Middle frontal gyrus (tissue), 1 donor: ENCODE measurements around the gene NFAM1.

Experiments
- DNase-seq: peaks from one replicate; pipeline ENCODE4 v3.0.0-alpha.2; 2015; ENCODE audit warnings: low spot score; ENCODE audit errors: extremely low spot score

Gene NFAM1, protein sequence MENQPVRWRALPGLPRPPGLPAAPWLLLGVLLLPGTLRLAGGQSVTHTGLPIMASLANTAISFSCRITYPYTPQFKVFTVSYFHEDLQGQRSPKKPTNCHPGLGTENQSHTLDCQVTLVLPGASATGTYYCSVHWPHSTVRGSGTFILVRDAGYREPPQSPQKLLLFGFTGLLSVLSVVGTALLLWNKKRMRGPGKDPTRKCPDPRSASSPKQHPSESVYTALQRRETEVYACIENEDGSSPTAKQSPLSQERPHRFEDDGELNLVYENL

DNA sequence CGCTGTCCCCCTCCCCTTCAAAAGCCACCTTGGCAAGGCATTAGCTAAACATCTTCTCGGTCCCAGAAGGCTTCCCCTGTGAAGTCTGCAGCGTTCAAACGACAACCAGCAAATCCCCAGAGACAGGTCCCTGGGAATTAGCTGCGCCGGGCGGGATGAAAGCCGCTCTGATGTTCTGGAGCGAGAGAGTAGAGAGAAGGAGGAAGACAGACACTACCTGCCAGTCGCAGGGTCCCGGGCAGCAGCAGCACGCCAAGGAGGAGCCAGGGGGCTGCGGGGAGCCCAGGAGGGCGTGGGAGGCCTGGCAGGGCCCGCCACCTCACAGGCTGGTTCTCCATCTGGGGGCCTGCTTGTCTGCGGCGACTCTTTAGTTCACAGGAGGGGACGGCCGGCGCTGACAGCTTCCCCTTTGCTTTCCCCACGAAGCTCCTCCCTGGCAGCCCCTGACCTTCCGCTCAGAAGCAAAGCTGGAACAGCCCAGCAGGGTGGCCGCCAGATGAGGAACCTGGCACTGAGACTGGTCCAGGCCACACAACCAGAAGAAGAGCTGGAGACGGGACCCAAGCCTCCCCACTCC, at the start of gene NFAM1:
TSS of gene NFAM1 (minus strand) at position 384 of the 577 bp plus-strand sequence. CDS start at position 338, 46 bp downstream.
- no peak for DNase-seq

GRCh38 chr22:42475122-42475521, 42.9 kb upstream of the NFAM1 start:
- DNase-seq: no peak

DNA sequence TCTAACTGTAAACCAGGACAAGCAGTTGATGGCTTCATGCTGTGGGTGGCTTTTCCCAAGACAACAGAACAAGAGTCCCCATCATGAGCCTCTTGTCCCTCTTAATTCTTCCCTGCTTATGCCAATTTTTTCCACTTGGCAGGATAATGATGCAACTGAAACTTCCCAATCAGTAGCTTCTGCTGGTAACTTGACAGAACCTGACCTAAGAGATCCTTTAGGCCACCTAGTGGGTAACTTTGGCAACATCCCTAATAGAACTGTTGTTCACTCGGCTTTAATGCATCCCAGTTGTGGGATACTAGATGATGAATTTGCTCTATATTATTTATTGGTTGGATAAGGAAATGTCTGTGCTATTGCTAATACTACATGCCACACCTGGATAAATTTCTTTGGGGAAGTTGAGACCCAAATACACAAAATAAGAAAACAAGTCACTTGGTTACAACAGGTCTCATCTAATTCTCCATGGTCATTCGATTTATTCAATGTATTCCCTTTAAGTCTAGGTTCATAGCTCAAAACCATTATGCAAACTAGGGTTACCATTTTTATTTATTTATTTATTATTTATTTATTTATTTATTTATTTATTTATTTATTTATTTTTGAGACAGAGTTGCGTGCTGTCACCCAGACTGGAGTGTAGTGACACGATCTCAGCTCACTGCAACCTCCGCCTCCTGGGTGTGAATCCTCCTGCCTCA, 41.4 kb upstream of the NFAM1 start:
- DNase-seq: peak; percentile 14

- DNase-seq: no peak
Measured at GRCh38 chr22:42472671-42473070, 40.5 kb upstream of the NFAM1 start.

DNA sequence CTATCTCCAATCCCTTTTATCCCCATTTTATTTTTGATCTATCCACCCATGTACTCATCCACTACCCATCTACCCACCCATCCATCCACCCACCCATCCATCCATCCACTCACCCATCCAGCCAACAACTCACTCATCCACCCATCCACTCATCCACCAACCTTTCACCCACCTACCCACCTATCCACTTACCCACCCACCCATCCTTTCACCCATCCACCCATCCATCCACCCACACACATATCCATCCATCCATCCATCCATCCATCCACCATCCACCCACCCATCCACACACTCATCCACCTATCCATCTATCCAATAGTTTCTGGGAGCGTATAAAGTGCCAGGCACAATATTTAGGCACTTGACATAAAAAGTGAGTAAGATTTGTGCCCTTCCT, 39.2 kb upstream of the NFAM1 start:
- DNase-seq: no peak

DNA sequence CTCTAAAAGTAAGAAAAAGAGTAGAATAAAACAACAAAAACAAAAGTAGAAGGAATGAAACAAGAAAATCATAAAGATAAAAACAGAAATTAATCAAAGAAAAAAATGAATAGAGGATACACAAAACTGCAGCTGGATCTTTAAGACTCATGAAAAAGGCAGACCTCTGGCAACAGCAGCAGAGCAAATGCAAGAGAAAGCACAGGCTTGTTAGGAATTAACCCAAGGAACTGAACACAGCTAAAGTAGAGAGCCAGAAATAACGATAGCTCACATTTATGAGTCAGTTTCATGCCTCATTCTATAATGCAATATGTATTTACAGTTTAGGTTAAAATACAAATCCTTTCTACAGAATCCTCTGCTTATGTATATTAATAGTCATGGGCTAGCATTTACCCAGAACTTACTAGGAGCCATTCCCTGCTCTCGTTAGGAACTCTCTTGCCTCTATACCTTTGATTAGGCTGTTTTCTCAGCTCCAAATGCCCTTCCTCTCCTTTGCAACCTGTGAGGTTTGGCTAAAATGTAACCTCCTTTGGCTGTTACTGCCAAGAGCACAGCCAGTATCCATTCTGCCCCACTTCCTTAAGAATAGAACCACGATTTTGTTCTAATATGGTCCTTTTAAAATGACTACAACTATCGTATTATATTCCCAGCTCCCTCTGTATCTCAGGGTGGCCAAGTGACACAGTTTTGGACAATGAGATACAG, 38.3 kb upstream of the NFAM1 start:
- no peak for DNase-seq

- no peak for DNase-seq
Measured at GRCh38 chr22:42468841-42469240, 36.6 kb upstream of the NFAM1 start.

GRCh38 chr22:42462016-42462415, 29.8 kb upstream of the NFAM1 start:
- no peak for DNase-seq

- DNase-seq: no peak
Measured at GRCh38 chr22:42461511-42461910, 29.3 kb upstream of the NFAM1 start.

GRCh38 chr22:42459287-42460063, 27.3 kb upstream of the NFAM1 start:
- DNase-seq: no peak

DNA sequence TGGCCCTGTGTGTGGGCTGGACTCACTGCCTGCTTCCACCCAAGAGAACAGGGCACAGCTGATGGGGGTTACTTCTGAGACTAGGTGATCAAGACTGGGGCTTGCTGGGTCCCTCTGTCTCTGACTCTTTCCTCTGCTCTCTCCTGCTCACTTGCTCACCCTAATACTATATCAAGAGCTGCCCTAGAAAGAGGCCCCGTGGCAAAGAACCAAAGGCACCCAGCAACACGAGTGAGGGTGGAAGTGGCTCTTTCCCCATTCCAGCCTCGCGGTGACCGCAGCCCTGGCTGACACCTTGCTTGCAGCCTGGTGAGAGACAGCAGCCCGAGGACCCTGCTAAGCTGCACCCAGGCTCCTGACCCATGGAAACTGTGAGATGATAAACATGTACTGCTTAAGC, 20.7 kb upstream of the NFAM1 start:
- no peak for DNase-seq

DNA sequence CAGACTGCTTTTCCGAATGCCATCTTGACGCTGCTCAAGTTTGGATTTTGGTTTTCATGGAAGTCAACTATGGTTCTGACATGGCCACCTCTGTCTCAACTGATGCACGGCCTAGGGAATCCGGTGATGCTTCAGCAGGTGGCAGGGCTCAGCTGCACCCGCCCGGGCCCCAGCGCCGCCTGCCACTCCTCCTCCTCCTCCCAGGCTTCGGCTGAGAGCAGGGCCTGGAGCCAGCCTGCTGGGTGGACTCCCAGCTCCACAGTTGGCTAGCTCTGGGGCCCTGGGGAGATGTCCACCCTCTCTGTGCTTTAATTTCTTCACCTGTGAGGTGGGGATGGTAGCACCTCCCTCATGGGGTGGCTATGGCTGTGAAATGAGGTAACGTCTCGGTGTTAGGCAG, 20.3 kb upstream of the NFAM1 start:
- DNase-seq: no peak

GRCh38 chr22:42451499-42452145, 19.4 kb upstream of the NFAM1 start:
- no peak for DNase-seq

GRCh38 chr22:42450862-42451261, 18.7 kb upstream of the NFAM1 start:
- DNase-seq: no peak

- no peak for DNase-seq
Measured at GRCh38 chr22:42446151-42446550, 13.9 kb upstream of the NFAM1 start.

GRCh38 chr22:42444077-42444904, 12.1 kb upstream of the NFAM1 start:
- DNase-seq: peak; percentile 55

GRCh38 chr22:42443240-42444076, 11.3 kb upstream of the NFAM1 start:
- no peak for DNase-seq

GRCh38 chr22:42442748-42443147, 10.5 kb upstream of the NFAM1 start:
- DNase-seq: no peak

- no peak for DNase-seq
Measured at GRCh38 chr22:42440728-42441127, 8.5 kb upstream of the NFAM1 start.
